Osteocyte (in vitro differentiated cells): ENCODE measurements around the gene RPTOR. TPM values are rescaled to one million over a fixed set of nuclear protein-coding genes. Genes with fewer than 3 reads are reported as not detected.

Experiments
- DNase-seq: peaks from one replicate; pipeline ENCODE4 v3.0.0; 2021; ENCODE audit warnings: mixed read lengths; ENCODE audit not compliant: unreplicated experiment; ENCODE audit errors: extremely low spot score
- H3K27ac Mint-ChIP-seq: one replicate; pipeline ENCODE4 v1.8.0; 2021; ENCODE audit warnings: mild to moderate bottlenecking, mixed read lengths; ENCODE audit not compliant: unreplicated experiment
- H3K27me3 Mint-ChIP-seq: one replicate; pipeline ENCODE4 v1.8.0; 2021; ENCODE audit warnings: mixed read lengths; ENCODE audit not compliant: unreplicated experiment
- H3K36me3 Mint-ChIP-seq: one replicate; pipeline ENCODE4 v1.8.0; 2021; ENCODE audit warnings: mixed read lengths; ENCODE audit not compliant: unreplicated experiment
- H3K4me1 Mint-ChIP-seq: one replicate; pipeline ENCODE4 v1.8.0; 2021; ENCODE audit warnings: mixed read lengths; ENCODE audit not compliant: unreplicated experiment
- H3K4me3 Mint-ChIP-seq: one replicate; pipeline ENCODE4 v1.8.0; 2021; ENCODE audit warnings: mild to moderate bottlenecking, moderate library complexity, mixed read lengths; ENCODE audit not compliant: unreplicated experiment
- H3K9me3 Mint-ChIP-seq: one replicate; pipeline ENCODE4 v1.8.0; 2021; ENCODE audit warnings: mixed read lengths; ENCODE audit not compliant: unreplicated experiment
- total RNA-seq: library from RNA; stranded (reverse); gene quantifications from 2 replicates; pipeline ENCODE4 v1.2.1, GENCODE V29; 2021
- TF ChIP-seq, protein P1 (sequence below): fragments of 200-600 bp; sonication (generic); IDR thresholded peaks from 2 replicates; pipeline ENCODE4 v1.5.0; 2021; ENCODE audit warnings: antibody characterized with exemption, mild to moderate bottlenecking, moderate library complexity

The RPTOR gene
- total RNA-seq, 1 donor from 2014 or later, result 36.0 TPM

GRCh38 chr17:80977172-80977571, 432.5 kb downstream of the RPTOR start:
- H3K9me3 Mint-ChIP-seq, result no peaks in the 10 kb centered on the region
- H3K36me3 Mint-ChIP-seq, result no peaks in the 10 kb centered on the region
- no peak overlapping the region for H3K27ac Mint-ChIP-seq
- peaks cover 4% of the 10 kb centered on the region for H3K27me3 Mint-ChIP-seq
- peaks cover 9% of the 10 kb centered on the region for H3K4me1 Mint-ChIP-seq
- H3K4me3 Mint-ChIP-seq, result no peak overlapping the region
- TF ChIP-seq, protein P1, sequence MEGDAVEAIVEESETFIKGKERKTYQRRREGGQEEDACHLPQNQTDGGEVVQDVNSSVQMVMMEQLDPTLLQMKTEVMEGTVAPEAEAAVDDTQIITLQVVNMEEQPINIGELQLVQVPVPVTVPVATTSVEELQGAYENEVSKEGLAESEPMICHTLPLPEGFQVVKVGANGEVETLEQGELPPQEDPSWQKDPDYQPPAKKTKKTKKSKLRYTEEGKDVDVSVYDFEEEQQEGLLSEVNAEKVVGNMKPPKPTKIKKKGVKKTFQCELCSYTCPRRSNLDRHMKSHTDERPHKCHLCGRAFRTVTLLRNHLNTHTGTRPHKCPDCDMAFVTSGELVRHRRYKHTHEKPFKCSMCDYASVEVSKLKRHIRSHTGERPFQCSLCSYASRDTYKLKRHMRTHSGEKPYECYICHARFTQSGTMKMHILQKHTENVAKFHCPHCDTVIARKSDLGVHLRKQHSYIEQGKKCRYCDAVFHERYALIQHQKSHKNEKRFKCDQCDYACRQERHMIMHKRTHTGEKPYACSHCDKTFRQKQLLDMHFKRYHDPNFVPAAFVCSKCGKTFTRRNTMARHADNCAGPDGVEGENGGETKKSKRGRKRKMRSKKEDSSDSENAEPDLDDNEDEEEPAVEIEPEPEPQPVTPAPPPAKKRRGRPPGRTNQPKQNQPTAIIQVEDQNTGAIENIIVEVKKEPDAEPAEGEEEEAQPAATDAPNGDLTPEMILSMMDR, result no peak
- no peak for DNase-seq

DNA sequence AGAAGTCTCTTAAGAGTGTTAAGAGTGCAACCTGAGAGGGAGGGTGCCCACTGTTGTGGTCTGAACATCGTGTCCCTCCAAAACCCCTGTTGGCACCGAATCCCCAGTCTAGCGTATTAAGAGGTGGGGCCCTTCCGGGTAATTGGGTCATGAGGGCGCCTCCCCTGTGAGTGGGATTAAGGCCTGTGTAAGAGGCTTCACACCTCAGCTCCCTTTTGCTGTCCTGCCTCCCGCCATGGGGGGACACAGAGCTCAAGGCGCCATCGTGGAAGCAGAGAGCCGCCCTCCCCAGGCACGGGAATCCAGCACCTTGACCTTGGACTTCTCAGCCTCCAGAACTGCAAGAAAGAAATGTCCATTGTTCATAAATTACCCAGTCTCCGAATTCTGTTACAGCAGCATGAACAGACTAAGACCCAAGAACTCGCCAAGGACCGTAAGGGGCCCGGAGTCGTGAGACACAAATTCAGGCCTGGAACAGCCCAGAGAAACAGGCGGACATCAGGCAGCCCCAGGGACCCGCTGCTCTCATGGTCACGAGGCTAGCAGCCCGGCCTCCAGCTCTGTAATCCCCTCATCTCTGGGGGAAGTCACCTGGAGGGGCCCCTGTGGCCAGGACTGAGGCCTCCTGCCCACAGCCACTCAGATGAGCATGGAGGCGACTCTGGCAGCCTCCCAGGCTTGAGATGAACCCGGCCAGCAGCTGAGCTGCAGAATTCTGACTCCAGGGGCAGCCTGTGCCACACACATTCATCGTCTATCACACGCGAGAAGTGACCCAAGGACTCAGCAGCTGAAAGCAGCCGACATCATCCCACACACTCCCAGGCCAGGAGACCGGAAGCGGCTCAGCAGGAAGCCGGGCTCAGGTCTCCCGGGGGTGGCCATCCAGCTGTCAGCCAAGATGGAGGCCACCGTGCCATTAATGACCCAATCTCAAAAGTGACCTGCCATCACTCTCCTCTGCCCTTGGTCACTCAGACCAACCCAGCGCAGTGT, 434.2 kb downstream of the RPTOR start:
- no peak for DNase-seq
- no peaks in the 10 kb centered on the region for H3K9me3 Mint-ChIP-seq
- H3K4me3 Mint-ChIP-seq, result no peak overlapping the region
- peaks cover 4% of the 10 kb centered on the region for H3K27me3 Mint-ChIP-seq
- H3K27ac Mint-ChIP-seq, result no peak overlapping the region
- H3K36me3 Mint-ChIP-seq, result no peaks in the 10 kb centered on the region
- TF ChIP-seq, protein P1, result no peak
- peaks cover 9% of the 10 kb centered on the region for H3K4me1 Mint-ChIP-seq

GRCh38 chr17:80979547-80980378, 435.1 kb downstream of the RPTOR start:
- Mint-ChIP-seq H3K4me1 (peaks cover 13% of the 10 kb centered on the region), H3K9me3 (no peaks in the 10 kb centered on the region), H3K36me3 (no peaks in the 10 kb centered on the region), H3K4me3 (no peak overlapping the region), H3K27me3 (peaks cover 4% of the 10 kb centered on the region), H3K27ac (no peak overlapping the region)
- TF ChIP-seq, protein P1, result no peak
- no peak for DNase-seq

GRCh38 chr17:80980397-80981061, 435.9 kb downstream of the RPTOR start:
- no peak overlapping the region for H3K27ac Mint-ChIP-seq
- no peaks in the 10 kb centered on the region for H3K9me3 Mint-ChIP-seq
- TF ChIP-seq, protein P1, result no peak
- H3K4me1 Mint-ChIP-seq, result peaks cover 14% of the 10 kb centered on the region
- no peak for DNase-seq
- no peaks in the 10 kb centered on the region for H3K27me3 Mint-ChIP-seq
- H3K36me3 Mint-ChIP-seq, result no peaks in the 10 kb centered on the region
- peak overlapping the region; percentile 23 for H3K4me3 Mint-ChIP-seq
